AG08396 (cell line): ENCODE results near the gene DNM2.
"Not testable (repeated sequence)": the region's sequence is repeated elsewhere in the genome, so short reads cannot be mapped to it uniquely, and the experiment has no call there.

ENCODE experiments used
- DNase-seq: peaks from one replicate; pipeline ENCODE4 v3.0.0; 2012; ENCODE audit warnings: low spot score, mixed read lengths

The DNM2 gene

DNA sequence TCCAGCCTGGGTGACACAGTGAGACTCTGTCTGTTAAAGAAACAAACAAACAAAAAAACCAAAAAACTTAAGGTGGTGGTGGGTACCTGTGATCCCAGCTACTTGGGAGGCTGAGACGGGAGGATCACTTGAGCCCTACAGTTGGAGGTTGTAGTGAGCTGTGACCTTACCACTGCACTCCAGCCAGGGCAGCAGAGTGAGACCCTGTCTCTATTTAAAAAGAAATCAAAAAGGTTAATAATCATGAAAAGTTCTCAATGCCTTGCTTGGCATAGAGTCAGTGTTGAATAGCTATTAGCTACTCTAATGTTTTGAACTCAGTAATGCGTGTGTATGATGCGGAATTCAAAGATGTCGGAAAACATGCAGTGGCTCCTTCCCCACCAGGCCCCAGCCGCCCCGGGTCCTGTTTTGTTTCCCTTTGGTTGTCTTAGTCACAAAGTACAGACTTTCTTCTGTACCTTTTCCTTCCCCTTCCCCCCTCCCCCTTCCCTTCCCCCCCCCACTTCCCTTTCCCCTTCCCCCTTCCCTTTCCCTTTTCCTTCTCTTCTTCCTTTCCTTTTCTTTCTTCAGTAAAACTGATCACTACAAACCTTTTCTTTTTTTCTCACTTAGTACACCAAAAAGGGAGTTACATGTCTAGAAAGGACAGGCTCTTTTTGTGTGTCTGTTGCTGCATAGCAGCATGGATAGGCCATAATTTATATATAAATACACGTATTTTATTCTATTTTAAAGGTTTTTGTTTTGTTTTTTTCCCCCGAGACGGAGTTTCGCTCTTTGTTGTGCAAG lies 35.2 kb downstream of the DNM2 start:
- no peak for DNase-seq

DNA sequence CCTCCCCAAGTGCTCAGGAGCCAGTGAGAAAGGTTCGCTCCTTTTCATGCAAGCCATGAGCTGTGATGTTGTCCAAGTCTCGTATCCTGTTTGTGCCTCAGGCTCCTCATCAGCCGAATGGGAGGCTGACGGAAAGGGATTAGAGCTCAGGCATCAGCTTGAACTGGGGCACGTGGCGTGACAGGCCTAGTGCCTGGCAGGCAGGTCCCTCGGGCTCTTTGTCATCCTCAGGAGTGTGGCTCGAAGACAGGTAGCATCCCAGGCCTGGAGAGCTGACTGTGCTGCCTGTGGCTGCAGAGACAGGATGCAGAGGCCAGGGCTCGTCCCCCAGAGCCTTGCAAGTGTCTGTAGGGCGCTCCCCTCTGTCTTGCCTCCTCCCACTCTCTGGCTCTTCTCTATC lies 38.5 kb downstream of the DNM2 start:
- no peak for DNase-seq

DNA sequence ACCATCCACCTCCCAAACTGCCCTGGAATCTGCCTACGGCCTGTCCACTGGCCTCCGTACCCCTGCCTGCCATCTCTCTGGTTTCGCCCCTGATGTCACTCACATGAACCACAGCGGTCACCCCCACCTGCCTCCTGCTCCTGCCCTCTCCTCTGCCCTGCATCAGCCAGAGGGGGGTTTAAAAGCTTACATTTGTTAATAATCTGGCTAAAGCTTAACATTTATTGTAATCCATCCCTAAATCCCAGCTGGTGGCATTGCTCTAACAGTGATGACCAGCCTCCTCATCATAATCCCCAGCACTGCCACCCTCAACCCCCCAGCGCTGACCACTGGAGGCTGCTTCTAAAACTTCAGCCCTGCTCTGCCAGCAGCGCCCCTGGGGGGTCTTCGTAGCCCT lies 38.9 kb downstream of the DNM2 start:
- DNase-seq = no peak

DNA sequence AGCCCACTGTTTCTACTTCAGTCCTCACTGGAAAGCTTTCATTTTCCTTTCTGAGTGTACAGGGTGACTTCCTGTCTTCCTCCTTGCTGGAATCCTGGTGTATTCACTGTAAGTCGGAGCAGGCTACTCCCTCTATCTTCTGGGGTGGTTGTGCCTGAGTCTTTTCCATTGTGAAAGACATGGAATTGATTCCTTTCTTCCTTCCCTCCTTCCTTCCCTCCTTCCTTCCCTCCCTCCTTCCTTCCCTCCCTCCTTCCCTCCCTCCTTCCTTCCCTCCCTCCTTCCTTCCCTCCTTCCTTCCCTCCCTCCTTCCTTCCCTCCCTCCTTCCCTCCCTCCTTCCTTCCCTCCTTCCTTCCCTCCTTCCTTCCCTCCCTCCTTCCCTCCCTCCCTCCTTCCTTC lies 40.2 kb downstream of the DNM2 start:
- not testable (repeated sequence) for DNase-seq

- no peak for DNase-seq
Measured at GRCh38 chr19:10758978-10759377, 41.1 kb downstream of the DNM2 start.

- no peak for DNase-seq
Measured at GRCh38 chr19:10760273-10760944, 42.5 kb downstream of the DNM2 start.

GRCh38 chr19:10761443-10762250 lies 43.8 kb downstream of the DNM2 start:
- DNase-seq = no peak

DNA sequence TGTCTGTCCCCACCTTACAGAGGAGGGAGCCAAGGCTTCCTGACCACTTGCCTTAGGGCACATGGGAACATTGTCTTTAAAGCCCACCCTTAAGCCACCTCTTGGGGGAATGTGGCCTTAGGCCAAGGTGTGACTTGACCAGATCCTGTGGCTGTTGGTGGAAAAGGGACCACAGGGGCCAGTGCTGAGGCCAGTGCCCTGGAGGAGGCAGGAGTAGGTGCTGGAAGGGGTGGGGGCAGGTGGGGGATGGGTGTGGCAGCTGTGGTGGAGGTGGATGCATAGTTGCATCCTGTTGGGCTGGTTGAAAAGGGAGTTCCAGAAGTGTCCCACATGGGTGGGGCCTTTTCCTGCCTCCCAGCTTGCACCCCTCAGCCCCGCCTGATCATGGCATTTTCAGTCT lies 44.8 kb downstream of the DNM2 start:
- no peak for DNase-seq

GRCh38 chr19:10763411-10763810 lies 45.5 kb downstream of the DNM2 start:
- no peak for DNase-seq

DNA sequence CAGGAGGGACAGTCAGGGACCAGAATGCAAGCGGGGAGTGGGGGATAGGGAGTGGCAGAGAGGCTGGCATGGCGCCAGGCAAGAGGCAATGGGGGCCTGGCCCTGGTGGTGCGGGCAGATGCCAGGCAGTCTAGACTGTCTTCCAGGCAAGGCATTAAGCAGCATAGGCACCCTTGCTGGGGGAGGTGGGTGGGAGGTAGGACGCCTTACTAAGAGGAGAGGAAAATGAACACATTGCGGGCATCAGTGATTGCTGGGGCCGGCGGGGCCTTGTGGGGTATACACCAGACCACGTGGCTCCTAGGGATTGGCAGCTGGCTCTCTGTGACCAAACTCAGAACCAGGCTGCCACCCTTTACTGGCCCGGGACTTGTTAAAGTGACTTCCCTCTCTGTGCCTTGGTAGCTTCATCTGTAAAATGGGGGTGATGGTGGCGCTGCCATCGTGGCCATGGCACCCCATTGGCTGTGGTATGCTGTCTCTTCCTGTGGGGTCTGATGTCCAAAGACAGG lies 46.0 kb downstream of the DNM2 start:
- no peak for DNase-seq

DNA sequence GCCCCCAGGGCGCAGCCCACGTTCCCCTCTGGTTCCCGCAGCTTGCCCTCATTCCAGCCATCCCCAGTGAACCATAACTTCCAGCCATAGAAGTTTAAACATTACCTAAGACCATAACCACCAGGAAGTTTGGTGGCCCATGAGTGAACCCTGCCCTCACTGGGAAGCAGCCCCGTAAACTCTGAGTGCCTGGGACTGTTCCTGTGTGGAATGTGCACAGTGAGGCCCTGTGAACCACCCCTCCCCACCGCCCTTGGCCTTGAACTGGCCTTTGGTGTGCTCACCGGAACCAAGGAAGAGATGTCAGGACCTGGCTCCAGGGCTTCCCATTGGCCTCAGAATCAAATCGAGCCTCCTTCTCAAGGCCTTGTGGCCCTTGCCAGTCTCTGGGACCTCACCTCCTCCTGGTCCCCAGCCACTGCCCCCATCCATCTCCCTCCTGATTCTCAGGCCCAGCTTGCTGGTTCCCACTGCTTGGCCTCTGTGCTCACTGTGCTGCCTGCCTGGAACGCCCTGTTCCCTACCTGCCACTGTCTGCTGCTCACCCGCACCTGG lies 46.5 kb downstream of the DNM2 start:
- DNase-seq = no peak

DNA sequence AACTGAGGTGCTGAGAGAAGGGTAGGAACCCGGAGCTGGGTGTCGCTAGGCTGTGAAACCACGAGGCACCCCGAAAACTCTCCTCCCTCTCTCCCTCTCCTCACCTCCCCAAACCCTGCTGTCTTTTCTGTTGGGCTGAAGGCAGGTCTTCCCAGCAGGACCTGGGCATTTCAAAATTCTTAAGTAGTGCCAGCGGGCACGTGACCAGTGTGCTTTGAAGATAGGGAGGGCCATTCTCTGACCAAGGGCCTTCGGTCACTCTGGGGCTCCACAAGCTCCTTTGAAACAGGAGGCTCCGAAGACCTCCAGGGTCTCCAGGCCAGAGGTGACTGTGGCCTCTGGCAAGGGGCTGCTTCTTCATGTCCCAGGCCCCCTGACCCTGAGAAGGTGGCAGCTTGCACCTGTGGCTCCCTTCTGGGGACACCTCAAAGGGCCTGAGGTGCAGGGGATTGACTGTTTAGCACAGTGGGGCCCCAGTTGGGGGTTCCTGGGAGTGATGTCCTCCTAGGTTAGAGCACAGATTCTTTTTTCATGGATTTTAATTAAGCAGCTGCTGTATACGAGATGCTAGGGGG lies 48.3 kb downstream of the DNM2 start:
- DNase-seq = no peak

DNA sequence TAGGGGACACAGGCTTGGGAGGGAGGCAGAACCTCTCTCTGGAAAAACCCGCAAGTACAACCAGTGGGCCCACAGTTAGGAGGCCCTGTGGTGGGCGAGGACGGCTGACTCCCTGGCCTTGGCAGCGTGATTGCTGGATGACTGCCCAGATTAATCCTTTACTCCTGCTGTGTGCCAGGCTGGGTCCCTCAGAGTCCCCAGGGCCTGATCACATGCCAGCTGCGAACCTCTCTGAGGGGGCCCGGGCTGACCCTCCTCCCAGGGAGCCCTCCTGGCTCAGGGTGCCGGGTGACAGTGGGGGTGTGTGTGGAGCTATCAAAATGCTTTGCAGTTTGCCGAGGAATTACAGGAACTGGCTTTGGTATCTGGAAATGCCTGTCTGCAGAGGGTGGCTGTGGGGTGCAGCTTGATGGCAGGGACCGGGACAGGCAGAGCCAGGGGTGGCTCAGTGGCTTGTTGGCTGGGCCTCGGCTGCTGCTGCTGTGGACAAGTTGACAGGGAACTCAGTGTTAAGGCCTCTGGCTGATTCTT lies 48.9 kb downstream of the DNM2 start:
- no peak for DNase-seq

GRCh38 chr19:10767726-10768125 lies 49.8 kb downstream of the DNM2 start:
- DNase-seq = no peak

DNA sequence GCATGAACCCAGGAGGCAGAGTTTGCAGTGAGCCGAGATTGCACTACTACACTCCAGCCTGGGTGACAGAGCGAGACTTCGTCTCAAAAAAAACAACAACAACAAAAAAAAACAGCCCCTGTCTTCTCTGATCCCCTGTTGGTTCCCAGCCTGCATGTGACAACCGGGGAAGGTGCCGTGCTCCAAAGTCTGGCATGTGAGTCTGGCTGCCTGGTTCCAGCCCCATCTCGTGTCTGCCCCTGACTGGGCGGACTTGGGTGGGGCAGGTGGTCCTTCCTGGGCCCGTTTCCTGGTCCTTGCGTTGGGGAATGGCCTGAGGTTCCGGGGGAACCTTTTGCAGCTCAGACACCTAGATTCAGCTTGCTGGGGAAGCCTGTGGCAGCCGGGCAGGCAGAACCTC lies 50.5 kb downstream of the DNM2 start:
- DNase-seq = no peak

DNA sequence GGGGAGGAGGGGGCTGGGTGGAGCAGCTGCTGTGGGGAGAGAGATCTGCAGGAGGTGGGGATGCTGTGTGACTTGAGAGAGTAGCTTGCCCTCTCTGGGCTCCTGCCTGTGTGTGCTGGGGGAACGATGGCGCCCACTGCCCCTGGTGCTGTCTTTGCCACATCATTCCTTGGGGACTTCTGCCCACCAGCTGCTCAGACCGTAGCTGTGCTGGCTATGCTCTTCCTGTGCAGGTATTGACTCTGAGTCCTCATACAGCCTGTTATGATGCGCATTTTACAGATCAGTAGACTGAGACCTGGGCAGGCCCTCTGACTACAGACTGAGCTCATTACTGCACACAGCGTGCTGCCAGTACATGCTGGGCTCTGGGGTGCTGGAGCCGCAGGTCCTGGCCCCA lies 51.1 kb downstream of the DNM2 start:
- DNase-seq = no peak

DNA sequence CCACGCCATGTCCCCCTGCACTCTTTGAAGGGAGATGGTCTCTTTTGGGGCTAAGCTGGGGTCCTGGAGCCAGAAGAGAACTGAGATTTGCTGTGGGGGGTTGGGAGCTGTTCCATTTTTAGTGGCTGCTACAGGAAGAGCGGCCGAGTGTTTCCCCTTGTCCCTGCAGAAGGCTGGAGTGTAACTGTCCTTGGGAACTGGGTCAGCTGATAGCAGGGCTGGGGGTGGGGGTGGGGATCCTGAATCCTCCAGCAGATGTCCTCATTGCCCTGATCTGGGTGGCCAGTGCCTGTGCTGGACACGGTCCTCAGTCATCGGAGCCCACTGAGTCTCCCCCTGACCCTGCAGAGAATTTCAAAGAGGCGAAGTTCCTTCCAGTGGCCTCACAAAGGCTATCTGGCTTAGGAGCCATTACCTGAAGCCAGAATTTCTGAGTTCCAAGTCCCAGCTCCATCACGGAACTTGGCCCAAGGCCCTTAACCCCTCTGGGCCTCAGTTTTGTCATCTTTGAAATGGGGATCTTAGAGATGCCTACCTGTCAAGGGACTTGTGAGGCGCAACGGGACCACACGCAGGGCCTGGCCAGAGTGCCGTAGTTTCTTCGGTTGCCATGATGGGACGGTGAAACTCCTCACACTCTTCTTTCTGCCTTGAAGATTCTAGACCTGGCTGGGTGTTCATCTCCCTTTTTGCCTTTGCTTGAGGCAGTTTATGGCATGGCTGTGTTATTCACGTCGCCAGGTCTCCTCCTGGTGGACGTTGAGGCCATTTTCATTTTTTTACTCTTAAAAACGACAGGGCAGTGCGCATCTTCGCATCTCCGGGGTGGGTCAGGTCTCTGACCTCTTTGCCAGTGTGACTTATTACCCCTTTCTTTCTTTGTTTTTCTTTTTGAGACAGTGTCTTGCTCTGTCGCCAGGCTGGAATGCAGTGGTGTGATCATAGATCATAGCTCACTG lies 51.9 kb downstream of the DNM2 start:
- DNase-seq = no peak

DNA sequence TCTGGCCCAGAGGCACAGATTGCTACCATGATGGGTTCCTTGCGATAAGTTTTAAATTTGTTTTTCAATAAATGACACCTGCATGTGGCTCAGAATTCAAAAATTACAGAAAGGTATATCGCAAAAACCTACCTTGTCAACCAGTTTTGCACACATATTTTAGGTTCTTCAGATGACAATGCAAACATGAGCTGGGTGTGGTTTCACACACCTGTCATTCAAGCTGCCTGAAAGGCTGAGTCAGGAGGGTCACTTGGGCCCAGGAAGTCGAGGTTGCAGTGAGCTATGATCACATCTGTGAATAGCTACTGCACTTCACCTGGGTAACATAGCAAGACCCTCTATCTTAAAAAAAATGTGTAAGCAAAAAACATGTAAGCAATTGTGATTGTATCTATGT lies 56.1 kb downstream of the DNM2 start:
- DNase-seq = no peak

GRCh38 chr19:10774893-10775292 lies 57.0 kb downstream of the DNM2 start:
- DNase-seq = no peak

- no peak for DNase-seq
Measured at GRCh38 chr19:10776900-10777650, 59.2 kb downstream of the DNM2 start.
